Islet precursor cell (in vitro differentiated cells): ENCODE results near the gene FITM1.

ENCODE experiments used
- DNase-seq: peaks from one replicate; pipeline ENCODE4 v3.0.0-alpha.2; 2018

Gene FITM1

GRCh38 chr14:24130380-24130716 is at the start of gene FITM1:
Gene FITM1 (plus strand): TSS chr14:24130659. CDS start chr14:24131564, 905 bp downstream.
- DNase-seq, result no peak

- peak; percentile 72 for DNase-seq
Observed at GRCh38 chr14:24080888-24081738, 49.3 kb upstream of the FITM1 start.

DNA sequence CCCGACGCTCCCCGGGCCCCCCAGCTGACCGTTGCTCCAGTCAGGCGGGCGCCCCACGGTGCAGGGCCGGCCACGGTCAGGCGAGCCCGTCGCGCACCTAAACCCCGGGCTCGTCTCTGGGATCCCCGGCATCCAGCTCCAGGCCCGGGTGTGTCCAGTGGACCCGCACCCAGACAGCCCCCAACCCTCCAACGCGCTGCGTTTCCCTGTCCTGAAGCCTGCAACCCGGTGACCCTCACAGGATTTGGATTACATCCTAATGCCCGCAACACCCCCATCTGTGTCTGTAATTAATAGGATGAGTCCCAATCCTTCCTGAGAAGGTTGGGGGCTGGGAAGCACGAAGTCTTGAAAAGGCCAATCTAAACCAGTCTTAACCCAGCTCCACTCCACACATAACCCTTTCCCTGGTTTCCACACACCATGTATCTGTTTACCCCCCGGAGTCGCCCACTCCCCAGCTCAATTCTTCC is 48.7 kb upstream of the FITM1 start:
- no peak for DNase-seq

GRCh38 chr14:24082411-24083080 is 47.9 kb upstream of the FITM1 start:
- DNase-seq, result no peak

DNA sequence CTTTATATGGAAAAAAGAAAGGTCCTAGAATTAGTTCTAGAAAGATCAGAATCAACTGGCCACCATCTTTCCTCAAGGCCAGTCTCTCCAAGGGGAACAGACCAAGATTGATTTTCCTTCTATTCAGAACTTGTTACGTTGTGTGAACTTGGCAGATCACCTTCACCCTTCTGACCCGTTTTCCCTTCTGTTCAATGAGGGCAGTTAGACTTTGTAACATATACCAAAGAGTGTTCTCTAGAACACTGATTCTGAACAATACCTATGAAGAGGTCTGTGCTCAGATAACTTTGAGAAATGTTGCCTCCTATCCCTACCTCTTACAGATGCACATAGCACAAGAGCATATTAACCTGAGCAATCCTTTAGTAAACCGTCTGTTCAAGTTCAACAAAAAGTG is 47.0 kb upstream of the FITM1 start:
- no peak for DNase-seq

DNA sequence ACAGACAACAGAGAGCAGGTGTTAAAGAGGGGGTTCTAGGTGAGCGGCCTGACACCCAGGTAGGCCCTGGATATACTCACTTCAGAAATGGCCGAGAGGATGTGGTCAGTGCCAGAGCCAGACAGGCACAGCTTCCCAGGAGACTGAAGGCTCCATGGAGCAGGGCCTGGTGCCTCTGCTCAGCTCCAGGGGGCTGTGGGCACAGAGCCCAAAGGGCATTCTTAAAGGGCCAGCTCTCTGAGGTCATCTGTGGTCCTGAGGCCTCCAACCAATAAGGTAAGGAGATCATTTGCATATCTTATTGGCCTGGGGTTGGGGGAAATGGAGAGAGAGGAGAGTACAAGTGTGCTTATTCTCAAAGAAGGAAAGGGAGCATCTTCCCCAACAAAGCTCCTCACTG is 46.0 kb upstream of the FITM1 start:
- DNase-seq, result no peak

DNA sequence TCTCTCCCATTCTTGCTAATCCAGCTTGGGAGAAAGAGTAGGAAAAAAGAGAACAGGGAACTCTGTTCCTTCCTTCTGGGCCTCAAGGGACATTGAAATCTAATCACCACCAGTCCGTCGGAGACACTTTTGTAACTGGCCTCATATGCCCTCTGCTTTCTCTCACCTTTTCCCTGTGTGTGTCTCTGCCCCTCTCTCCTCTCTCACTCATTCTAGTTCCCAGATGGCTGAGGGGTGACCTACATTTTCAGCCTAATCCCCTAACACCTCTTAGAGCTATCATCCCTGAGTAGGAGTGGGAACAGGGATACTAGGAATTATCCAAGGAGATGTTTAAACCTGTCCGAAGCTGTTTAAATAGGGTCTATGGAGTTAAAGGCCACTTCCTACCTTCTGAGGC is 45.2 kb upstream of the FITM1 start:
- no peak for DNase-seq

DNA sequence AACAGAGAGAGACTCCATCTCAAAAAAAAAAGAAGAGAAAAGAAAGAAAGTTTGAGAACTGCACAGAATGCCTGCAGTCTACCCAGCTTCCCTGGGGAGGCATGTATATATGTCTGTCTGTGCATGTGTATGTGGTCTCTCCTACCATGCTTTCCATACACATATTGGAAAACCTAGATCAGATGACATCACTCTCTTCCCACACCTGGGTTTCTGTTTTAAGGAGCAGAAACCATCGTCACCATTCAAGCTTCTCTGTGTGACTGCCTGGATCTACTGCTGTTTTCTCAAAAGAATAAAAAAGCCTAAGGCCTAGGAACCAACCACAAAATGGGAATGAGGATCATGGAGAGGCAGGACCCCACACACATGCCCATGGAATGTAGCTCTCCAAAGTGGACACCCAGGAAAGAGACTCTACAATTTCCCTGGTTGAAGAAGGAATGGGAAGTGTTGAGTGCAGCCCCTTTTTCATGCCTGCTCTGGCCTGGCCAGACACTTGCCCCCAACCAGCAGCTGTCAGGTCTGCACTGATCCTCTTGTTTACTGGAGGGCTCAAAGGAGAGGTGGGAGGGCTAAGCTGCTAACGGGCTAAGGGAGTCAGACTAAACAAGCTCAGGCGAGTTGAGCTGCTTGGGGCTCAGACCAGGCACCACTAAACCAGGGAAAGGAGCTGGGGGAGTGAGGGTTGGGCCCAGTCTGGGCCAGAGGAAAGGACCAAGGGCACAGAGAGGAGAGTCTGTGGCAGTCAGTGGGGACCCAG is 44.1 kb upstream of the FITM1 start:
- DNase-seq, result peak; percentile 47

- DNase-seq, result no peak
Observed at GRCh38 chr14:24087004-24087403, 43.5 kb upstream of the FITM1 start.

GRCh38 chr14:24088095-24088494 is 42.4 kb upstream of the FITM1 start:
- DNase-seq, result no peak

DNA sequence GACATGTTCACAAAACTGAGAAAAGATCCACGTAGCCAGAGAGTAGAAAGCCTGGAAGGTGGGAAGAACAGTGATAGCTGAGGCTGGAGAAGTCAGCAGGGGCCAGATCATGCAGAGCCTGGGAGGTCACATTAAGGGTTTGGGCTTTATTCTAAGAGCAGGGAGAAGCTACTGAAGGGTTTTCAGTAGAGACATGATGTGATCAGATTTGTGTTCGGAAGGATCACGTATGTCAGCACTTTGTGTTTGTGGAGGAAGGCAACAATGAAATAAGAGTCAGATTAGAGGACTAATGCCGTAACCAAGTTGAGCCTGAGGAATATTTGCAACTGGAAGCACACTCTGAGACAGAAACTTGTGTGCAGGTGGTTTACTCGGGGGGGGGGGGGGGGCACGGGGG is 40.6 kb upstream of the FITM1 start:
- no peak for DNase-seq

DNA sequence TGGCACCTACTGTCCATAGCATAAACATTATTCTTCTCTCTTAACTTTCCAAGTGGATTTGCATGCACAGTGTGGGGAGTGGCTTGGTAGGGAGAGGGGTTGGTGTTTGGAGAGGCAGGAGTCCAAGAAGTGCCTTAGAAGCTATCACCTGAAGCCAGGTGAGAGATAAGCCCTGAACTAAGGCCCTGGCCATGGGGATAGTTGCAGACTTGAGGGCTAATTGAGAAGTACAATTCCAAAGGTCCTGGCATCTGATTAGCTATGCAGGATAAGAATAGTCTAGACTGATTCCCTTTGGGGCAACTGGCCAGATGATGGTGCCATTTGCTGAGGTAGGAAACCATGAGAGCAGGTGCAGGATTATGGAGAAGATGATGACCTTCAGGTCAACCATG is 38.4 kb upstream of the FITM1 start:
- no peak for DNase-seq

GRCh38 chr14:24092505-24093206 is 37.8 kb upstream of the FITM1 start:
- DNase-seq, result no peak

DNA sequence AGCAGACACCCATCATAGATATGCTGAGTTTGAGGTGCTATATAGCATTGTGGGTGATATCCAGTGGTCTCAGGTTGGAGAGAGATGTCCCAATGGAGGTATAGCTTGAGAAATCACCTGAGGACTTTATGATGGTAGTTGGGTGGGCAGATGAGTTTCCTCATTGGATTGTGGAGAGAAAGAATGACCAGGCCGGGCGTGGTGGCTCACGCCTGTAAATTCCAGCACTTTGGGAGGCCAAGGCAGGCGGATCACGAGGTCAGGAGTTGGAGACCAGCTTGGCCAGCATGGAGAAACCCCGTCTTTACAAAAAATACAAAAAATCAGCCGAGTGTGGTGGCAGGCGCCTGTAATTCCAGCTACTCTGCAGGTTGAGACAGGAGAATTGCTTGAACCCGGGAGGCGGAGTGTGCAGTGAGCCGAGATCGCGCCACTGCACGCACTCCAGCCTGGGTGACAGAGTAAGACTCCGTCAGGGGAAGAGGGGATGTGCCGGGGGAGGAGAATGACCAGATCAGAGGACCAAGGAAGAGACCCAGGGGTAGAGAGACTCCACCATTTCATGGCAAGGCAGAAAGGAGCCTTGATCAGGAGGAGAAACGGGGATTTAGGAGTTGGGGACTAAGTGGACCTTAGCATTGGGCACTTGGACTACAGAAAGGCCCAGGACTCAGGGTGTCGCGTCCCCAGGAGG is 37.1 kb upstream of the FITM1 start:
- no peak for DNase-seq

DNA sequence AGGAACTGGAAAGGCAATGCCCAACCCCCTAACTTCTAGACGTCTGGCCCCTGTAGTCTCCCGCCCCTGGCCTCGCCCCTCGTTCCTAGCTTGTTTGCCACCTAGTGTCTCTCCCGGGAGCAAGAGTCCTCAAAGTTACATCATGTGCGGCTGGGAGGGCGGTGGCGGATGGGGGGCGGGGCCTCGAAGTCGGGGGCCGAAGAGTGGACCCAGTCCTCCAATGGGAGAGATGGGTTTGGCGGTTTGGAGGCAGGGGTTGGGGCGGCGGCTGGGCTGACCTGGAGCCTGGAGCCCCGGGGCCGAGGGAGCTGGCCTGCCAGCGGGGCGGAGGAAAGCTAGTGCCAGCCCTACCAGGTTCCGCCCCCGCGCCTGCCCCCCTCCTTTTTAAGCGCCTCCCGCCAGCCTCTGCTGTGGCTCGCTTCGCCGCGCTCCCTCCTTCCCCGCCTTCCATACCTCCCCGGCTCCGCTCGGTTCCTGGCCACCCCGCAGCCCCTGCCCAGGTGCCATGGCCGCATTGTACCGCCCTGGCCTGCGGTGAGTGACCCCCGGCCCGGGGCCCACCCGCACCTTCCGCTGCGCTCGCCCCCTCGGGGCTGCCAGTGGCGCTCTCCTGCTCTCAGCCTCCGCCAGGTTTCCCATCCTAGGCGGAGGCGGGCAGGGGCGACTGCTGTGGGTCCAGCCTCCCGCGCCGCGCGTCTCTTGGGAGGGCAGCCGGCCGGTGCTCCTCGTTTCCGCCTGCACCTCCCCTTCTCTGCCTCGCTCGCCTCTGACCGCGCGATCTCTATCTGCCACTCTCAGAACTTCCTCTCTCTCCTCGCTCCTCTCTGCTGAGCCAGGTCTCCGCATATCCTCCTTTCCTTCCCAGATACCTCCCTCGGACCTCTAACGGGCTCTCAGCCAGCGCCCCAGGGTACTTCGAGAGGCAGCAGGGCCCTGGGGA is 36.3 kb upstream of the FITM1 start, which contains the start of gene PCK2:
TSS of gene PCK2 (plus strand) at position 411 of the 940 bp plus-strand sequence. CDS start at position 506, 95 bp downstream.
- DNase-seq, result peak; percentile 99

DNA sequence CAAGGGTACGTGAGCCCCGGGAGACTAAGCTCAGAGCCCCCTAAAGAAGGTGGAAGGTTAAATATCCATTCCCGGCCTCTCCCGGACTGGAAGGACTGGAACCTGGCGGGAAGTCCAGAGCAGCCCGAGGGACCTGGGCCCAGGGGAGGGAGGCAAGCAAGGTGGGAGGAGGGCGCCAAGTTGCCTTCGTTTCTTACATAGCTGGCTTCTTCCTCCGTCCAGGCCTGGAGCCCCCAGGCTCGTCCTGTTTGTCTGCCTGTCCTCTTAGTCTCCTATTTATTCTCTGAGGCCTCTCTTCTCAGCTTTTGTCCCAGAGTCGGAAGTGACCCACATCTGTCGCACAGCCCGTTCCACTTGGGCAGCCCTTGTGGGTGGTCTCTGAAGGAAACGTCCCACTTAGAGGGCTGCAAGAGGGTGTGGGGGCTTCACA is 35.6 kb upstream of the FITM1 start:
- no peak for DNase-seq

- DNase-seq, result peak; percentile 84
Observed at GRCh38 chr14:24095271-24096068, 35.0 kb upstream of the FITM1 start.

DNA sequence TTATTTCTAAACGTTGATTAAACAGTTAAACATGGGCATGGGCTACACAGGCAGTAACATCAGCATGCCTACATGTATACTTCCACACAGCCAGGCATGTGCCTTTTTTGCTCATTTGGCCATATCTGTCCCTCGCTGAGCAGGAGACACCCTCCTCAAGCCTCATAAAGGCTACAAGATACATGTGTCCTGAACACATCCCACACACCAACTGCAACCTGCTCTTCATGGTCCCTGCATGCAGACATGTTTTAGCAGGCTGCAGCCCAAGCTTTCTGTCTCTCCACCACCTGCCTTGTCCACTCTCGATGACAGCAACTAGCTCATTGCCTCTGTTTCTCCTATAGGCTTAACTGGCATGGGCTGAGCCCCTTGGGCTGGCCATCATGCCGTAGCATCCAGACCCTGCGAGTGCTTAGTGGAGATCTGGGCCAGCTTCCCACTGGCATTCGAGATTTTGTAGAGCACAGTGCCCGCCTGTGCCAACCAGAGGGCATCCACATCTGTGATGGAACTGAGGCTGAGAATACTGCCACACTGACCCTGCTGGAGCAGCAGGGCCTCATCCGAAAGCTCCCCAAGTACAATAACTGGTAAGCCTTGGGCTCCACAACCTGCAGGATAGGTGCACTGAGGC is 33.8 kb upstream of the FITM1 start:
- no peak for DNase-seq

- DNase-seq, result no peak
Observed at GRCh38 chr14:24098229-24098926, 32.1 kb upstream of the FITM1 start.
